ENCODE results near the gene IRF2BPL.

IRF2BPL gene

GRCh38 chr14:76984297-76984696 is 44.2 kb downstream of the IRF2BPL start:
- in situ Hi-C loops (cut with HindIII; ENCODE audit: low sequenced_read_pairs) = no loop called here
- DNase-seq (ENCODE audit: low read depth) = no peak
- TF ChIP-seq CTCF (IDR thresholded peaks at IDR 0.05; ENCODE audit: low read depth, low read length, missing control alignments) = no peak
- H3K4me3 ChIP-seq (ENCODE audit: low read depth, low read length) = no peak overlapping the region

GRCh38 chr14:76981670-76982069 is 46.8 kb downstream of the IRF2BPL start:
- H3K4me3 ChIP-seq (ENCODE audit: low read depth, low read length) = no peak overlapping the region
- no peak for TF ChIP-seq CTCF (IDR thresholded peaks at IDR 0.05; ENCODE audit: low read depth, low read length, missing control alignments)
- DNase-seq (ENCODE audit: low read depth) = no peak
- in situ Hi-C loops (cut with HindIII; ENCODE audit: low sequenced_read_pairs) = no loop called here

GRCh38 chr14:76977793-76978720 is 50.5 kb downstream of the IRF2BPL start:
- H3K4me3 ChIP-seq (ENCODE audit: low read depth, low read length) = no peak overlapping the region
- no peak for TF ChIP-seq CTCF (IDR thresholded peaks at IDR 0.05; ENCODE audit: low read depth, low read length, missing control alignments)
- in situ Hi-C loops (cut with HindIII; ENCODE audit: low sequenced_read_pairs) = no loop called here
- DNase-seq (ENCODE audit: low read depth) = no peak

GRCh38 chr14:76976240-76977005 is 52.1 kb downstream of the IRF2BPL start:
- TF ChIP-seq CTCF (IDR thresholded peaks at IDR 0.05; ENCODE audit: low read depth, low read length, missing control alignments) = no peak
- in situ Hi-C loops (cut with HindIII; ENCODE audit: low sequenced_read_pairs) = no loop called here

GRCh38 chr14:76975812-76976211 is 52.7 kb downstream of the IRF2BPL start:
- H3K4me3 ChIP-seq (ENCODE audit: low read depth, low read length) = no peak overlapping the region
- no peak for DNase-seq (ENCODE audit: low read depth)
- TF ChIP-seq CTCF (IDR thresholded peaks at IDR 0.05; ENCODE audit: low read depth, low read length, missing control alignments) = no peak
- in situ Hi-C loops (cut with HindIII; ENCODE audit: low sequenced_read_pairs) = no loop called here

More at GRCh38 chr14:76976240-76977005, 52.1 kb downstream of the IRF2BPL start:
- no peak for DNase-seq (ENCODE audit: low read depth)
- no peak overlapping the region for H3K4me3 ChIP-seq (ENCODE audit: low read depth, low read length)

GRCh38 chr14:76975051-76975450 is 53.5 kb downstream of the IRF2BPL start:
- H3K4me3 ChIP-seq (ENCODE audit: low read depth, low read length) = no peak overlapping the region
- TF ChIP-seq CTCF (IDR thresholded peaks at IDR 0.05; ENCODE audit: low read depth, low read length, missing control alignments) = no peak
- in situ Hi-C loops (cut with HindIII; ENCODE audit: low sequenced_read_pairs) = no loop called here
- no peak for DNase-seq (ENCODE audit: low read depth)

All from astrocyte of the cerebellum (primary cell).